ENCODE measurements around the gene SLC28A1.

- no peak for TF ChIP-seq POLR2A (IDR thresholded peaks at IDR 0.05)
- TF ChIP-seq EP300 (IDR thresholded peaks at IDR 0.05; ENCODE audit: low read depth), result no peak
These were observed 65.5 kb downstream of the SLC28A1 start for GRCh38 chr15:84949845-84950569.
